Left cardiac atrium (tissue), 4 donors: ENCODE results near the gene EFNA4. TPM values are rescaled to one million over a fixed set of nuclear protein-coding genes. Genes with fewer than 3 reads are reported as not detected.

Experiments used
- ATAC-seq, 2 donors: fragments of 200-7000 bp; cut with Tn5 transposase; one replicate each; pipeline ENCODE4 v1.9.1; 2020; ENCODE audit warnings: mild to moderate bottlenecking in 2 of 2, moderate library complexity in 2 of 2
- DNase-seq: peaks from one replicate; pipeline ENCODE4 v3.0.0-alpha.2; 2020
- intact Hi-C, 2 donors: fragments of 100-400 bp; cut with DNase I; formaldehyde crosslinking; loops; one replicate each; pipeline versions ENCODE4 v1.14.1 to v1.15.1; 2022 to 2023
- long read RNA-seq: library from polyadenylated mRNA; unstranded; transcript quantifications from one replicate; pipeline ENCODE4 v2.0.0, GENCODE V29; 2021
- total RNA-seq, 2 donors: library from RNA; stranded (reverse); fragmentation: NEBNext Ultra II Directional; extraction: Animal tissue kit (Norgen Biotek cat#: 25700); gene quantifications; one replicate each; pipeline ENCODE4 v1.2.1, GENCODE V29; 2021
- donor health status: DM: no; HTN: yes; CAD: no.
- donor health status: DM: no; HTN: yes; CAD: no; lungs with severe emphysema.
- donor health status: DM: yes; HTN: yes; CAD: no.
- donor health status: Dilated cardiomyopathy.

The EFNA4 gene, protein sequence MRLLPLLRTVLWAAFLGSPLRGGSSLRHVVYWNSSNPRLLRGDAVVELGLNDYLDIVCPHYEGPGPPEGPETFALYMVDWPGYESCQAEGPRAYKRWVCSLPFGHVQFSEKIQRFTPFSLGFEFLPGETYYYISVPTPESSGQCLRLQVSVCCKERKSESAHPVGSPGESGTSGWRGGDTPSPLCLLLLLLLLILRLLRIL
- total RNA-seq: 1 to 10 TPM; 2.5 to 2.7 TPM
- long read RNA-seq, partial matches to known transcripts: 0 of 5 reads
- long read RNA-seq, other reads (novel, unspliced or antisense): 3 of 5 reads

DNA sequence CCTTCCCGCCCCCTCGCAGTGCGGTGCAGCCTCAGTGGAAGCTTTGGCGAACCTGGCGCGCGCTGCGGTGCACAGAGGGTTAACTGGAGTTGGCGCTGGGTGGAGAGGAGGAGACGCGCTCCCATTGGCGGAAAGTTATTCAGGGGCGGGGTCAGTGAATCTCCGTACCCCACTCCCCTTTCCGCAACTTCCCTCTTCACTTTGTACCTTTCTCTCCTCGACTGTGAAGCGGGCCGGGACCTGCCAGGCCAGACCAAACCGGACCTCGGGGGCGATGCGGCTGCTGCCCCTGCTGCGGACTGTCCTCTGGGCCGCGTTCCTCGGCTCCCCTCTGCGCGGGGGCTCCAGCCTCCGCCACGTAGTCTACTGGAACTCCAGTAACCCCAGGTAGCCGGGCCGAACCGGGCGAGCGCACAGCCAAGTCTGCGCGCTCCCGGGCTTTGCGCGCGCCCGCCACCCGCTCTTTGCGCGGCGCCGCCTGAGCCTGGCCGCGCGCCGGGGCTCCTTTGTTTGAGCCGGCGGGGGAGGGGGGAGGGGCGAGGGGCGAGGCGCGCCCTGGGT is at the start of gene EFNA4:
EFNA4 (plus strand) TSS at position 191 of the 561 bp plus-strand sequence; CDS start at position 275, 84 bp downstream.
- peak; percentile 92 for ATAC-seq
- DNase-seq: peak; percentile 85
- intact Hi-C loops: loop anchor here in 1 of 2 donors (5.0 kb wide), 2 partner anchors 101 to 151 kb away; partner anchors contain the start of gene PYGO2

DNA sequence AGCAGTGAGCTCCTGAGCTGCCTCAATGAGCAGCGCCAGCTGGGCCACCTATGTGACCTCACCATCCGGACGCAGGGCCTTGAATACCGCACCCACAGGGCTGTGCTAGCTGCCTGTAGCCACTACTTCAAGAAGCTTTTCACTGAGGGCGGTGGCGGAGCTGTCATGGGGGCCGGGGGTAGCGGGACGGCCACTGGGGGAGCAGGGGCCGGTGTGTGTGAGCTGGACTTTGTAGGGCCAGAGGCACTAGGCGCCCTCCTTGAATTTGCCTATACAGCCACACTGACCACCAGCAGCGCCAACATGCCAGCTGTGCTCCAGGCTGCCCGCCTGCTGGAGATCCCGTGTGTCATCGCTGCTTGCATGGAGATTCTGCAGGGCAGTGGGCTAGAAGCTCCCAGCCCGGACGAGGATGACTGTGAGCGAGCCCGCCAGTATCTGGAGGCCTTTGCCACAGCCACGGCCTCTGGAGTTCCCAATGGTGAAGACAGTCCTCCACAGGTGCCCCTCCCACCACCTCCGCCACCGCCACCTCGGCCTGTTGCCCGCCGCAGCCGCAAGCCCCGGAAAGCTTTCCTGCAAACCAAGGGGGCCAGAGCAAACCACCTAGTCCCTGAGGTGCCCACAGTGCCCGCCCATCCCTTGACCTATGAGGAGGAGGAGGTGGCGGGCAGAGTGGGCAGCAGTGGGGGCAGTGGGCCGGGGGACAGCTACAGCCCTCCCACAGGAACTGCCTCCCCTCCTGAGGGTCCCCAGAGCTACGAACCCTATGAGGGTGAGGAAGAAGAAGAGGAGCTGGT is 48.6 kb upstream of the EFNA4 start:
- DNase-seq (no peak), ATAC-seq (no peak)
- intact Hi-C loops: loop anchor here in 1 of 2 donors (5.0 kb wide), 1 partner anchor 53 kb away; the partner anchor contains the start of gene PYGO2

DNA sequence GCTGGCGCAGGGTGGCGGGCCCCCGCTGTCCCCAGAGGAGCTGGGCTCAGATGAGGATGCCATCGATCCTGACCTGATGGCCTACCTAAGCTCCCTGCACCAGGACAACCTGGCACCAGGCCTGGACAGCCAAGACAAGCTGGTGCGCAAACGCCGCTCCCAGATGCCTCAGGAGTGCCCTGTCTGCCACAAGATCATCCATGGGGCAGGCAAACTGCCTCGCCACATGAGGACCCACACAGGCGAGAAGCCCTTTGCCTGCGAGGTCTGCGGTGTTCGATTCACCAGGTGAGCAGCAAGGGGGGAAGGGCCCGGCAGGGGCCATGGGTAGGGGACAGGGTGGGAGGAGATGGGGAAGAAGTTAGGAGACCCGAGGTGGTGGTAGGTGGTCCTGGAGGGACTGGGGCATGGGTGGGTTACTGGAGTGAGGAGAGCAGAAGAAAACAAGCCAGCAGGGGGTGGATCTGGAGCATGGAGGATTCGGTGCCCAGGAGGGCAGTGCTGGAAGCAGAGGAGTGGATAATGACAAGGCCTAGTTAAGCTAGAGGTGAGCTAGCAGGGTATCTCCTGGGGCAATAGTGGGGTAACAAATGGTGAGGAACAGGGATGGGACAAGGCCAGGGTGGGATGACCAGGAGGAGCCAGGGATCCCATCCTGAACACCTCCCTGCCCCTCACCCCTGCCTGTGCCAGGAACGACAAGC is 47.9 kb upstream of the EFNA4 start:
- ATAC-seq (no peak), DNase-seq (no peak)
- intact Hi-C loops: no loop called here

DNA sequence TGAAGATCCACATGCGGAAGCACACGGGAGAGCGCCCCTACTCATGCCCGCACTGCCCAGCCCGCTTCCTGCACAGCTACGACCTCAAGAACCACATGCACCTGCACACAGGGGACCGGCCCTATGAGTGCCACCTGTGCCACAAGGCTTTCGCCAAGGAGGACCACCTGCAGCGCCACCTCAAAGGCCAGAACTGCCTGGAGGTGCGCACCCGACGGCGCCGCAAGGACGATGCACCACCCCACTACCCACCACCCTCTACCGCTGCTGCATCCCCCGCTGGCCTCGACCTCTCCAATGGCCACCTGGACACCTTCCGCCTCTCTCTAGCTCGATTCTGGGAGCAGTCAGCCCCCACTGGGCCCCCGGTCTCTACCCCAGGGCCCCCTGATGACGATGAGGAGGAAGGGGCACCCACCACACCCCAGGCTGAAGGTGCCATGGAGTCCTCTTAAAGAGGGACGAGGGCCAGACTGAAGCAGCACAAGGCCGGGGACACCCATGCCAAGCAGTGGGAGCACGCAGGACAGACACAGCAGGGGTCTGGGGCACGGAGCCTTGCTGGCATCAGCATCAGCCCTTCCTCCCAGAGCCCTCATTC is 47.2 kb upstream of the EFNA4 start:
- DNase-seq (peak; percentile 34), ATAC-seq (no peak)
- intact Hi-C loops: no loop called here

DNA sequence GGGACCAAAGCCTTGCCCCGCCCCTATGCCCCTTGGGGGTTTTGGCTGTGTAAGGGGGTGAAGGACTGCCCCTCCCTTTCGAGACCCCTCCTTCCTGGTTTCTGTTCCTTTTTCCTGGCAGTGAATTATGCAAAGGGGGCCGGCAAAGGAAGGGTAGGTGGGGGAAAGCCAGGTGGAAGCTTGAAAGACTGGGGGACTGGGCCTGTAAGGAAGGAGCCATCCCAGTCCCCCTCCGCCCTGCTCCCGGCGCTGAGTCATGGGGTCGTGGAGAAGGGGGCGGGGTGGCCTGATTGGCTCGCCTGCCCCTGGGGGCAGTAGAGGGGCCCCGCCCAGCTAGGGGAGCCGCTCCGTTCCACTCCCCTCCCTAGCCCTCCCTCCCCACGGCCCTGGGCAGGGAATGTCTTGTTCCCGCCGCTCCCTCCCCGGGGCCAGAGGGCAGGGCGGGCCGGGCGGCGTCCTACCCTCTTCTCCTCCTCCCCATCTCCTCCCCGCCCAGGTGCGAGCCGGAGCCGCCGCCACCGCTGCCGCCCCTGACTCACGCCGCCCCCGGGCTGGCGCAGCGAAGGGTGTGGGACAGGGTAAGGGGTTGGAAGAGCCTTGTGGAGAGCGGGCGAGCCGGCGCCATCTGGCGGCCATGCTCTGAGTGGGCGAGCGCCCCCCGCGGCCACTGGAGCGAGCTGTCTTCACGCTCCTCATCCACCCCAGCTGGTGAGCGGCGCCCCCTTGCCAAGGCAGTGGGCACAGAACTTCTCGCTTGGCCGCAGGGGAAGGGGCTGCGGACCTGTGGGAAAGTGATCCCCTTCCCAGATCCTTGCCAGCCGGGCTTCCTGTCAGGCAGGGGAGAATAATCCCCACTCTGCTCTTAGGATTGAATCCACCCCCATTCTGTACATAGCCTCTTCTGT is 46.2 kb upstream of the EFNA4 start:
- DNase-seq: peak; percentile 91
- ATAC-seq: peak; percentile 90 to 96
- intact Hi-C loops: no loop called here

DNA sequence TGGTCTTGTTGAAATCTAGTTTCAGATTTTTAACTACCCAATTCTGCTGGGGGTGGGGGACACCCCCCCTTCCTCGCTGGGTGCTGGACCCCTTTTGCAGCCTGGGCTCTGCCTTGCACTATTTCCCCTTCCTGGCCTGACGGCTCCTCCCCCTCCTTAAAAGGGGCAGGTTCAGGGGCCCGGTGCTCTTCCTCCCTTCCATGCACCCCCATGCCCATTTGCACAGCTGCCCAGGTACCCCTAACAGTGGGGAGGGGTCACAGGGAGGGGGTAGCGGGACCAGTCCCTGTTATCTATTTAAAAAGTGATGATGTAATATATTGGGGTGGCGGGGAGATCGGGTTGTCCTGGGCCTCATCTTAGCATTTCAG is 45.6 kb upstream of the EFNA4 start:
- no peak for DNase-seq
- peak in 1 of 2 donors; percentile 0 for ATAC-seq
- intact Hi-C loops: no loop called here

DNA sequence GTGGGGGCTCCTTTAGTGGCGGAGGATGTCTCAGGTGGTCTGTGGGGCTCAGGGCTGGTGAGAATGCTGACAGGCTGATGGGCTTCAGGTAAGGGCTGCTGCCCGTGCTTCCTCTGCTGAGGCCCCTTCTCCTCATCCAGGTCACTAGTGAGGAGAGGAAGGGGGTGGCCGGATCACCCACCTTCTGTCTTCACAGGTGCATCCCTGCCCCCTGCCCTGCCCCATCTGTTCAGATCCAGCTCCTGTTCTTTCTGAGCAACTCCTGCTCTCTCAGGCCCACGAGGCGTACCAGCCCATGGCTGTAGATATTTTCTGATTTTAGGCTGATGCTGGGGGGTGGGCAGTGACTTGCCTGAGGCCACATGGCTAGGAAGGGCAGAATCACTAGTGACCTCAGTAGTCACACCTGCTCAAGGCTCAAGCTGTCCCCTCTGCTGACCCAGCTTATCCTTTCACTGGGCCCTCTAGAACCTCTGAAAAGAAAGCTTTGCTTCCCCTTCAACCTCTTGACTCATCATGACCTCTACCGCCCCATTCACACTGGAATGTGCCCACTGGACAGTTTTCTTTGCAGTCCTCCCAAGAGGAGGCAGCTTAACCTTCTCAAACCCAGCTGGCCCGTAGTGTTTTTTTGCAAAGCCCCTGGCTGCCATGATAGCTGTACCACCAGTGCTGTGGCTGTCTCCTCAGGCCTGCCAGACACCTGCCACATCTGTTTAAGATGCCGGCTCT is 44.8 kb upstream of the EFNA4 start:
- DNase-seq (no peak), ATAC-seq (no peak)
- intact Hi-C loops: no loop called here

DNA sequence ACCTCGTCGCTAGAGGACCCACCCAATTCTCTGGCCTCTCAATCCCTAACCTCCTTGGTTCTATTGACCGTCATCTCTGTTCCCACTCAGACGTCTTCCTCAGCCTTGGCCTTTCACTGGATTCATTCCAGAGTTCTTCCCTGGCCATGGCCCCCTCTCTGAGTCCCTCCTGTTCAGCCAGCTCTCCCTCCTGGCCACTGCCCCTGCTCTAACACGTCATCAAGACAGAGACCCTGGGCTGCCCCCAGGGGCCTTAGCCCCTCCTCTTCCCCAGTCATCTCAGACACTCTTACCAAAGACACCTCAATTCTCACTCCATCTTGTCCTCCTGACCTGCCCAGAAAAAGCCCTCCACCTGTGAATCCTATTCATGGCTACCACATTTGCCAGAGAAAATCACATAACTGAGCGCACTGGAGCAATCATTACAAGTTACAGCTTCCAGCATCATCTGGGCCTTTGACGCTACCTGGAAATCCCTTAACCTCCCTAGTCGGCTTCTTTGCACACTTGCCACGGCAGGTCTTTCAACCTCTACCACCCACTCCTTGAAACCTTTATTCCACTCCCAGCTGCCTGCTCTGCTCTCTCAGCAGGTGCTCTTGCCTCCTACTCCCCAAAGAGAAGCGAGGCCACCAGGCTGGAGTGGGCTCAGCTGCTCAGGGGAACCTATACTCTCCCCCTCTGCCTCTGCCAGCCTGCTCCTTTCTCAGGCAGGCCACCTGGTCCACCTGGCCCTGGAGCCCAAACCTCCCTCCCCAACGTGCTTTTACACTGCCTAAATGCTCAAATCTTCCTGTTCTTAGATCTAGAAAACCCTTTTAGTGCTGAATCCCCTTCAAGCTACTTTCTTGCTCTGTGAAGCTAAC is 43.9 kb upstream of the EFNA4 start:
- intact Hi-C loops: no loop called here
- ATAC-seq (no peak), DNase-seq (no peak)

DNA sequence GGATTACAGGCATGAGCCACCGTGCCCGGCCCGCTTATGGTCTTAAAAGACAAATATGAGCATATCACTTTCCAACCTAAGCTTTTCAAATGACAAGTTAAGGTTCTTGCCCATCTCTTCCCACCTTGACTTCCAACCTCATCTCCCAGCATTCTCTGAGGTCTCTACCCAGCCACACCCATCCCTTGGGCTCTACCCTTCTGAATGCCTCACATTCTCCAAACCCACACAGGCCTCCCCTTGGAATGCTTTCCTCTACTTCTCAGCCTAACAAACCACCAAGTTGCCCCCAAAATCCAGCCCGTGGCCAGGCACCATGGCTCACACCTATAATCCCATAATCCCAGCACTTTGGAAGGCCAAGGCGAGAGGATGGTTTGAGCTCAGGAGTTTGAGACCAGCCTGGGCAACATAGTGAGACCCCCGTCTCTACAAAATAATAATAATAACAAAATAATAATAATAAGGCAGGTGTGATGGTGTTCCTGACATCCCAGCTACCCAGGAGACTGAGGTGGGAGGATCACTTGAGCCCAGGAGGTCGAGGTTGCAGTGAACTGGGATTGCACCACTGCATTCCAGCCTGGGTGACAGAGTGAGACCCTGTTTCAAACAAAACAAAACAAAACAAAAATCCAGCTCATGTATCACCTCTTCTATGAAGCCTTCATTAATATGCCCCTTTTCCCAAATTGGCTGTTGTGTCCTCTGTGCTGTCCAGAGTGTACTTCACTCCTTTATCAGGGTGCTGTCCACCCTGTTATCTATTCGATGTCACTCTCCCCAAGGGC is 41.2 kb upstream of the EFNA4 start:
- intact Hi-C loops: no loop called here
- peak in 1 of 2 donors; percentile 46 for ATAC-seq
- DNase-seq: no peak

DNA sequence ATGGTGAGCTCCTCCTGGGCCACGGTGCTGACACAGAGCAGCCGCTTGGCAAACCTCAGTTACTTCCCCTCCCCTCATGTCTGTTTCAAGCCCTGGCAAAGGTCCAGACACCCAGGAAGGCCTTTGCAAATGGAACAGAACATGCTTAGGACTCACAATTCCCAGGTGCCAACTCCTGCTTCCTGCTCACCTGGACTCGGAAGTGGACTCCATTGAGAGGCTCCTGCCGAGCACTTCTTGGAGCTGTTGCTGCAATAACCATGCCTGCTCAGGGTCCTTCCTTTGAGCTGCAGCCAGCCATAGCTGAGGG is 40.7 kb upstream of the EFNA4 start:
- ATAC-seq (no peak), DNase-seq (no peak)
- intact Hi-C loops: no loop called here

DNA sequence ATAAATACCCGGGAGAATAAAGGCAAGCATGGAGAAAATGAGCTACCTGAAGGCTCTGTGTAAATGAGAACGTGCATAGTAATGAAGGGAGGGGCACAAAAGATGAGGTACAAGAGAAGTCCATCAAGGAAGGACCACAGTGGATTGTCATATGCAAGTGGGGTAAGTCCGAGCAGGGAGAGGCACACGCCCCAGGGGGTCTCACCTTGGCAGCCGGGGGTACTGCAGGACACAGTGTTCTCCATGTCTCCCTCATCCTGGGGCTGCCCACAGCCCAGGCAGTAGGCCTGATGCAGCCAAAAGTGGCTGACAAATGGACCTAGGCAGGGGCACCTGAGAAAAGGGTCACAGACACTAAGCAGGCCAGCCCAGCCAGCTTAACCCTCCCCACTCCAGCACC is 39.9 kb upstream of the EFNA4 start:
- ATAC-seq (no peak), DNase-seq (no peak)
- intact Hi-C loops: no loop called here

DNA sequence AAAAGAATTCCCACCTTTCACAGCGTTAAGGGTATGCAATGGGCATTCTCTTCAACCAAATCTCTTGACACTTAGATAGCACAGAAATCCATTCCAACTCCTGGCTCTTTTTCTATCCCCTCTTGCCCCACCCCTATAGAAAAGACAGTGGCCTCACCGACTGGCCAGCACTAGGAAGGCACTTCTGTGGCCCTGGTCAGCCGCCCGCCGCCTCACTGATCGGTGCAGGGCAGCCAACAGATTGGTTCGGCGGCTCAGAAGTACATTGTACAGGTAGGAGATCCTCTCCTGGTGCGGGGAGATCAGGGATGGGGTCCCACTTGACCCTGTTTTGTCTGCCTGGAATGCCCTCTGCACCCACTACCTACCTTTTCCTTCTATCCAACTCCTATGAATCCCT is 39.2 kb upstream of the EFNA4 start:
- DNase-seq (no peak), ATAC-seq (no peak)
- intact Hi-C loops: no loop called here

DNA sequence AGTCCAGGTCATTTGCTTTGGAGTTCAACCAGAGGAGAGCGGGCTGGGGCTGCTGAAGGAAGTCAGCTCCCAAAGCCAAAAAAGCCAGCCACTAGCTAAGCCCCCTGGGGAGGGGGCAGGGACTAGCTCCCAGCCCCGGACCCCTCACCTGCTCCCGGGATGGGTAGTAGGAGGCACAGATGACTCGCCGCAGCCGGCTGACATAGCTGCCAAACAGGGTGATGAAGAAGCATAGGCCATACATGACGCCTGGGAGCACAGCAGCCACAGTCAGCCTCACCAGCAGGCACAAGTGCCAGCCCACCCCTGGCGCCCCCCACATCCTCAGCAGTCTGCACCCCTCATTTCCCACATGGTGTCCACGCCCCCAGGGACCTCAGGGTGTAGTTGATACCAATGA is 37.4 kb upstream of the EFNA4 start:
- DNase-seq: no peak
- no peak for ATAC-seq
- intact Hi-C loops: no loop called here

DNA sequence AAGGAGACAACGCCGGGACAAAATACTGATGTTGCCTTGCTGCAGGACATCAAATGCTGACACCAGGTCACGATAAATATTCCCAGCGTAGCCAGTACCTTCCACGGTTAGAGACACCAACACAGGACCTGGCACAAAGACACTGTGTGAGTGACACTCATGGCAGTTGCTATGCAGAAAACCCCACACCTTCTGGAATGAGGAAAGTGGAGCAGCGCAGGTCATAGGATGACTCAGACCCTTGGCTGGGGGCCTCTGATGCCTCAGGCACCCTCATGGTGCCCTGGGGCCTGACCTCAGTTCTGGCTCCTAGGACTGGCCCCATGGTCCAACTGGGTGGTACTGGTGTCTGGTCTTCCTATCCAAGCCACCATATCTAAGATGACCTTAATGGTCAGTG is 37.0 kb upstream of the EFNA4 start:
- intact Hi-C loops: no loop called here
- no peak for DNase-seq
- ATAC-seq: no peak

DNA sequence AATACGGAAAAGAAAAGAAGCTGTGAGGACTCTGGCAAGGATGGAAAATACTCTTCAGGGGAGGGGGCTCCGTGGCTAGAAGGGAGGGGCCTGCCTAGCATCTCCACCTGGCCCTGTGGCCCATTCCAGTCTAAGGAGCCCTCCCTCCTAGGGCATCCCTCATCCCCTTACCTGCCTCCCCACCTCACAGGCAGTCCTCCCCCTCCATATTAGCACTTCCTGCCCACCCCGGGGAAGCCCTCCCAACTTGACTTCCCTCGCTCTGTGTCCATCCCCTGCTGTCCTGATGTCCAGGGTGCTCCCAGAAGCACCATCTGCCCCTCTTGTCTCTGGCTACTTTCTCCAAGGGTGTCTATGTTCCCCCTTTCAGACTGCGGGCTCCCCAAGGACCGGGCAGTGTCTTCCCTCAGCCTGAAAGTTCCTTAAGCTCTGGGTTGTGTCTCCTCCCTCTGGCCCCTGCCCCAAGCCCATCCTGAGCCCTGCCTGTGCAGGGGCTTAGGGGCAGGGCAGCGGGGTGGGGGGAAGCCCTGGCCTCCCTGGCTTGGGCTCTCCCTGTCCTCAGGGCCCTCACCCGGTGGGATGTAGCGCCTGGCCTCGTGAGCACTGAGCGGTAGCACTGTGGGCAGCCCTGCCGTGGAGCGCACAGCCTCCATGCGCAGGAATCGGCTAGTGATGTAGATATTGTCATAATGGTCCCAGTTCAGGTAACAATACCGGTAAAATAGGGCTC is 33.9 kb upstream of the EFNA4 start:
- intact Hi-C loops: loop anchor here in 1 of 2 donors (10.0 kb wide), 1 partner anchor 125 kb away; no protein-coding TSS in a partner anchor
- no peak for DNase-seq
- peak in 1 of 2 donors; percentile 11 for ATAC-seq
